Measurements from ENCODE around the gene AGPS. TPM values are rescaled to one million over a fixed set of nuclear protein-coding genes. Genes with fewer than 3 reads are reported as not detected.

The AGPS gene
- total RNA-seq, 2 donors from 2014 or later, result 17.5 to 21.7 TPM

DNA sequence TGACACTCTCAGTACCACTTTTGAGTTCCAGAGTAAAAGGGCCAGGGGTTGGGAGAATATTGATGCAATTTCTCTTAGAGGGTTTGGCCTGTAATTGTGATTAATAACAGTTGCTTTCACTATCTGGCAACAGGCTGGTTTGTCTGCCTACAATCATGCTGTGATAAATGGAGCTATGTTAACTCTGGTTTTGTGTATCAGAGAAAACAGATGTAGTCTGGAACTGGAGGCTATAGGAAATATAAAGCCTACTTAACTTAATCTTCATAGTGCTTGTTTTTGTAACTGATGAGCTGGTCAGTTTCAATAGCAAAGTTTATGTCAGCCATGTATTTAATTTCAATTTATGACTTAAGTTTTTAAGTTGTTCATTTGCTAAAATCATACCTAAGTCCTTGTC lies 138.0 kb downstream of the AGPS start:
- DNase-seq (ENCODE audit: low spot score) (no peak), ATAC-seq (ENCODE audit: insufficient number of reproducible peaks, low FRiP score, low read depth) (no peak)
- no peak overlapping the region for H3K27ac ChIP-seq
- no peaks in the 10 kb centered on the region for H3K9me3 ChIP-seq
- no peaks in the 10 kb centered on the region for H3K36me3 ChIP-seq
- H3K4me1 ChIP-seq (ENCODE audit: control insufficient read depth in 1 of 2, low read depth in 2 of 2), result no peaks in the 10 kb centered on the region
- H3K4me3 ChIP-seq, result no peak overlapping the region
- no peaks in the 10 kb centered on the region for H3K27me3 ChIP-seq (replicated peaks; ENCODE audit: insufficient read depth)
- TF ChIP-seq CTCF (IDR thresholded peaks at IDR 0.05), result no peak

GRCh38 chr2:177531706-177532105 lies 139.1 kb downstream of the AGPS start:
- no peaks in the 10 kb centered on the region for H3K9me3 ChIP-seq
- ATAC-seq (ENCODE audit: insufficient number of reproducible peaks, low FRiP score, low read depth) (no peak), DNase-seq (ENCODE audit: low spot score) (no peak)
- no peaks in the 10 kb centered on the region for H3K4me1 ChIP-seq (ENCODE audit: control insufficient read depth in 1 of 2, low read depth in 2 of 2)
- no peaks in the 10 kb centered on the region for H3K27me3 ChIP-seq (replicated peaks; ENCODE audit: insufficient read depth)
- H3K36me3 ChIP-seq, result no peaks in the 10 kb centered on the region
- H3K27ac ChIP-seq, result no peak overlapping the region
- H3K4me3 ChIP-seq, result no peak overlapping the region
- TF ChIP-seq CTCF (IDR thresholded peaks at IDR 0.05), result no peak

GRCh38 chr2:177532567-177532966 lies 140.0 kb downstream of the AGPS start:
- no peak for ATAC-seq (ENCODE audit: insufficient number of reproducible peaks, low FRiP score, low read depth)
- Histone ChIP-seq H3K4me3 (no peak overlapping the region), H3K36me3 (no peaks in the 10 kb centered on the region)

GRCh38 chr2:177533253-177533652 lies 140.7 kb downstream of the AGPS start:
- ATAC-seq (ENCODE audit: insufficient number of reproducible peaks, low FRiP score, low read depth), result no peak
- H3K4me3 ChIP-seq, result no peak overlapping the region
- no peak overlapping the region for H3K27ac ChIP-seq
- no peak for TF ChIP-seq CTCF (IDR thresholded peaks at IDR 0.05)
- DNase-seq (ENCODE audit: low spot score), result no peak
- no peaks in the 10 kb centered on the region for H3K4me1 ChIP-seq (ENCODE audit: control insufficient read depth in 1 of 2, low read depth in 2 of 2)
- no peaks in the 10 kb centered on the region for H3K27me3 ChIP-seq (replicated peaks; ENCODE audit: insufficient read depth)
- H3K36me3 ChIP-seq, result no peaks in the 10 kb centered on the region
- H3K9me3 ChIP-seq, result no peaks in the 10 kb centered on the region

More at GRCh38 chr2:177532567-177532966, 140.0 kb downstream of the AGPS start:
- no peak for DNase-seq (ENCODE audit: low spot score)
- no peak for TF ChIP-seq CTCF (IDR thresholded peaks at IDR 0.05)
- Histone ChIP-seq H3K9me3 (no peaks in the 10 kb centered on the region), H3K27me3 (replicated peaks; ENCODE audit: insufficient read depth) (no peaks in the 10 kb centered on the region), H3K4me1 (ENCODE audit: control insufficient read depth in 1 of 2, low read depth in 2 of 2) (no peaks in the 10 kb centered on the region), H3K27ac (no peak overlapping the region)

DNA sequence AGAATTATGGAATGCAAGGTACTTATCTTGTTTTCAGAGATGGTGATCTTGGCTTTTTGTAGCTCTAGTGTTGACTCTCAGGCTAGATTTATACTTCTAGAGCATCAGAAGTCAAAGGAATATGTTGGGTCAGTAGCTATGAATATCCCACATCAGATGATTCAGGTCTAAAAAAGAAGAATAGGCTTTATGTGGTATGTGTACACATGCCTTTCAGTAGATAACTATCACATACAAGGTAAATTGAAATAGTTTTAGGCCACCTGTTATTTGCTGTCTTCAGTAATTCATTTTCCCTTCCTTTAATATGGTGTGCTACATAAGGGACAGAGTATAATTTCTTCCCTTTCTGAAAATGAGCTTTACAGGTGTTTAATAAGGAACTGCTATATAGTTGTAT lies 142.4 kb downstream of the AGPS start:
- H3K27ac ChIP-seq, result no peak overlapping the region
- no peaks in the 10 kb centered on the region for H3K36me3 ChIP-seq
- H3K27me3 ChIP-seq (replicated peaks; ENCODE audit: insufficient read depth), result no peaks in the 10 kb centered on the region
- no peaks in the 10 kb centered on the region for H3K9me3 ChIP-seq
- no peaks in the 10 kb centered on the region for H3K4me1 ChIP-seq (ENCODE audit: control insufficient read depth in 1 of 2, low read depth in 2 of 2)
- TF ChIP-seq CTCF (IDR thresholded peaks at IDR 0.05), result no peak
- DNase-seq (ENCODE audit: low spot score) (no peak), ATAC-seq (ENCODE audit: insufficient number of reproducible peaks, low FRiP score, low read depth) (no peak)
- no peak overlapping the region for H3K4me3 ChIP-seq
